Upper lobe of left lung (tissue), 4 donors: ENCODE results near the gene EPN1.

Experiments used
- EP300 ChIP-seq, 4 donors: sonication (generic); formaldehyde crosslinking; IDR thresholded peaks; one replicate each; pipeline ENCODE4 v1.5.1; 2017; ENCODE audit warnings: antibody characterized with exemption in 4 of 4, control low read depth in 2 of 4
- POLR2A ChIP-seq, 4 donors: fragments of 450-650 bp; IDR thresholded peaks; one replicate each; pipeline ENCODE4 v1.5.1; 2016 to 2017; ENCODE audit warnings: antibody characterized with exemption in 4 of 4, mild to moderate bottlenecking in 2 of 4
- TF ChIP-seq, protein P1 (sequence below), 6 experiments: fragments of 450-650 bp in 4 of 6; fragments of 200-600 bp in 2 of 6; sonication (generic) in 2 of 6; IDR thresholded peaks; one replicate each; pipeline ENCODE4 v1.5.1; 2016 to 2019; ENCODE audit warnings: antibody characterized with exemption in 6 of 6

DNA sequence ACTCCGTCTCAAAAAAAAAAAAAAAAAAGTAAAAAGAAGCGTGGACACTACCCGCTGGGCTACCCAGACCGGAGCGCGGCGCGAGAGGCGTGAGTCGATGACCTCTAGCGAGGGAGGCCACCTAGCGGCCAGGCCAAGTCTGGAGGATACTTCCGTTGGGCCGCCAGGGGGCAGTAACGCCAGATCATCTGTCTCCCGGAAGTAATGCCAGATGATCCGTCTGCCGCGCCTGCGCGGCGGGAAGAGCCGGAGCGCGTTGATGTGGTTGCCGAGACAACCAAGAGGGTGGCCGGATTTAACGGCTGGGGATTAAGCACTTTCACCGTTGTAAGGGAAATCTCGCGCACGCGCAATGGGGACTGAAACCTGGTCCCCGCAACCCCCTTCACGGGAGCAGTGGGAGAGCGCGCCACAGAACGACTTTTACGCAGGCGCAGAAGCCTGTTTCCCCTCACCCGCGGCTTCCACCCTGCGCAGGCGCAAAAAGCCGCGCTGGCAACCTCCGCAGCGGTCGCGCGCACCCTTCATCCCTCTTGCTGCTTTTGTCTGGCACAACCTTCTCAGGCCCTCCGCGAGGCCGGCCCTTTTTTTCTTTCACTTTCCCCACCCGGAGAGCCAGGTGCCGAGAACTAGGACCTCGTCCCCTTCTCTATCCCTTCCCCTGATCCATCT lies 21.2 kb upstream of the EPN1 start:
- TF ChIP-seq POLR2A (IDR thresholded peaks at IDR 0.05) (peak; percentile 60 to 94 (median 78)), EP300 (IDR thresholded peaks at IDR 0.05) (no peak)
- TF ChIP-seq, protein P1, sequence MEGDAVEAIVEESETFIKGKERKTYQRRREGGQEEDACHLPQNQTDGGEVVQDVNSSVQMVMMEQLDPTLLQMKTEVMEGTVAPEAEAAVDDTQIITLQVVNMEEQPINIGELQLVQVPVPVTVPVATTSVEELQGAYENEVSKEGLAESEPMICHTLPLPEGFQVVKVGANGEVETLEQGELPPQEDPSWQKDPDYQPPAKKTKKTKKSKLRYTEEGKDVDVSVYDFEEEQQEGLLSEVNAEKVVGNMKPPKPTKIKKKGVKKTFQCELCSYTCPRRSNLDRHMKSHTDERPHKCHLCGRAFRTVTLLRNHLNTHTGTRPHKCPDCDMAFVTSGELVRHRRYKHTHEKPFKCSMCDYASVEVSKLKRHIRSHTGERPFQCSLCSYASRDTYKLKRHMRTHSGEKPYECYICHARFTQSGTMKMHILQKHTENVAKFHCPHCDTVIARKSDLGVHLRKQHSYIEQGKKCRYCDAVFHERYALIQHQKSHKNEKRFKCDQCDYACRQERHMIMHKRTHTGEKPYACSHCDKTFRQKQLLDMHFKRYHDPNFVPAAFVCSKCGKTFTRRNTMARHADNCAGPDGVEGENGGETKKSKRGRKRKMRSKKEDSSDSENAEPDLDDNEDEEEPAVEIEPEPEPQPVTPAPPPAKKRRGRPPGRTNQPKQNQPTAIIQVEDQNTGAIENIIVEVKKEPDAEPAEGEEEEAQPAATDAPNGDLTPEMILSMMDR (IDR thresholded peaks at IDR 0.05), result peak; percentile 98 to 100 (median 100)
